HUES64 (cell line): ENCODE data around the gene PRKAA1. TPM values are rescaled to one million over a fixed set of nuclear protein-coding genes. Genes with fewer than 3 reads are reported as not detected.

Source experiments
- H3K27ac ChIP-seq: 2 replicates; pipeline ENCODE4 v1.7.0; 2013; ENCODE audit warnings: low read depth, low read length, inconsistent platforms
- H3K27me3 ChIP-seq: 2 replicates; pipeline ENCODE4 v1.6.1; 2013; ENCODE audit warnings: mild to moderate bottlenecking, low read length; ENCODE audit not compliant: insufficient read depth
- H3K36me3 ChIP-seq: 2 replicates; pipeline ENCODE4 v1.6.1; 2013; ENCODE audit warnings: mild to moderate bottlenecking, low read length; ENCODE audit not compliant: insufficient read depth
- H3K4me1 ChIP-seq: 2 replicates; pipeline ENCODE4 v1.6.1; 2013; ENCODE audit warnings: mild to moderate bottlenecking, low read length, moderate library complexity; ENCODE audit not compliant: insufficient read depth
- H3K4me3 ChIP-seq: 2 replicates; pipeline ENCODE4 v1.5.1; 2013; ENCODE audit warnings: mild to moderate bottlenecking, low read length, moderate library complexity
- H3K9ac ChIP-seq: 2 replicates; pipeline ENCODE4 v1.6.1; 2013; ENCODE audit warnings: mild to moderate bottlenecking, low read depth, low read length
- H3K9me3 ChIP-seq: 2 replicates; pipeline ENCODE4 v1.6.1; 2013; ENCODE audit warnings: low read depth, low read length; ENCODE audit not compliant: insufficient read depth
- WGBS: fragments of 150-250, 120-280 bp; methylation state at CpG from one replicate; pipeline ENCODE4 v1.1.7; 2013; ENCODE audit warnings: missing lambda C conversion rate; 5-methylcytosine and 5-hydroxymethylcytosine counted together
- polyA plus RNA-seq, 2 experiments: library from polyadenylated mRNA; stranded (reverse); fragments of 50-300 nt; gene quantifications; one replicate each; pipeline ENCODE4 v1.2.3, GENCODE V29; 2013

PRKAA1 gene
- 17.8 TPM for polyA plus RNA-seq (2013, experiment 1 of 2)
- 18.6 TPM for polyA plus RNA-seq (2013, experiment 2 of 2)

DNA sequence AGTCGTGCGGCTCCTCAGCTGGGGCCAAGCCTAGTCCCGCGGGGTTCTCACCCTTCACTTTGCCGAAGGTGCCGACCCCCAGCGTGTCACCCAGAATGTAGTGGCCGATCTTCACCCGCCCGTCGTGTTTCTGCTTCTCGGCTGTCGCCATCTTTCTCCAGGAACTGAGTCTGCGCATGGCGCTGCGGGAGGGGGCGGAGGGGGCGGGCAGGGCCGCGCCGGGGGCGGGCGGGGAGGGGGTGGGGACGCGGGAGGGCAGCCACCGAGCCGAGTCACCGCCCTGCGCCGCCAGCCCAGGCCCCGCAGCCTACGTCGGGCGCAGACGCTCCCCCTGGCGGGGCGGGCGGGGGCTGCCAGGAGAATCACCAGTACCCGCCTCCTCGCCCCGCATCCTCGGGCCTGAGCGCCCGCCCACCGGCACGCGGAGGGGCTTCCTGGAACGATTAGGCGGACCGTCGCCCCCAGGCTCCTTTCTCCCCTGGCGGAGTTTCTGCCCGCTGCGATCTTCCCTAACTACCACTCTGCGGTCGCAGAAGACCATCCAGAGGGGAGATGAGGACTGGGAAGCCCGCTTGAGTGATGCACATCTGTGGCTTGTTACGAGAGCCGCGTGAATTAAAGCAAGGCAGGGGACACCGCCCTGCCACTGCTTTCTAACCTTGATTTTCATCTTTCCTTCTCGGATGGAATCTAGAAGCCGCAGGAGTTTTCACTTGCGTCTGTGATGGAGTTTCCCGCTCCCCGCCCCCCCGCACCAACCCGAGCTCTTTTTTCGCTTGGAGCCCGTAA is at the start of gene PRKAA1:
Gene PRKAA1 (minus strand): TSS at position 363 of the 789 bp plus-strand sequence. CDS start 185 bp downstream, at position 178.
- under 1% methylated on average over 65 of the region's 70 CpGs for WGBS

DNA sequence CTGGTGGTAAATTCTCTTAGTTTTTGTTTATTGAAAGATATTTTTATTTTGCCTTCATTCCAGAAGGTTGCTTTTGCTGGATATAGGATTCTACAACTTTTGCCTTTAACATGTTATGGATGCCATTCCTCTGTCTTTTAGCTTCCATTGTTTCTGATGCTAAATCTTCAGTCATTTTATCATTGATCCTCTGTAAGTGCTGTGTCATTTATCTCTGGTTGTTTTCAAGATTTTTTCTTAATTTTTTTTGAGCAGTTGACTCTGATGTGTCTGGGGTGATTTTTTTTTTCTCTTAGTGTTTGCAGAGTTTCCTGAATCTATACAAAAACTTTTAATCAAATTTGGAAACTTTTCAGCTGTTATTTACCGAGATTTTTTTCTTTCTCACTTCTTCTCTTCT is 49.4 kb upstream of the PRKAA1 start:
- 100% methylated on average over 1 of the region's 1 CpG for WGBS
- Histone ChIP-seq H3K27me3 (no peaks in the 10 kb centered on the region), H3K36me3 (no peaks in the 10 kb centered on the region)

More for the DNA sequence above, at the start of gene PRKAA1:
- no peaks in the 10 kb centered on the region for H3K9me3 ChIP-seq
- no peaks in the 10 kb centered on the region for H3K27me3 ChIP-seq
- H3K4me3 ChIP-seq: peak within 1 kb of the TSS; percentile 99
- peak within 1 kb of the TSS; percentile 97 for H3K9ac ChIP-seq
- H3K4me1 ChIP-seq: peaks cover 23% of the 10 kb centered on the region
- peaks cover 4% of the 10 kb centered on the region; the same call in 1 of the 2 replicates for H3K36me3 ChIP-seq
- peak within 1 kb of the TSS; percentile 99 for H3K27ac ChIP-seq

GRCh38 chr5:40846371-40846770 is 48.2 kb upstream of the PRKAA1 start:
- H3K27ac ChIP-seq: no peak overlapping the region
- H3K9ac ChIP-seq: no peak overlapping the region
- no peaks in the 10 kb centered on the region for H3K36me3 ChIP-seq
- H3K9me3 ChIP-seq: no peaks in the 10 kb centered on the region
- H3K4me3 ChIP-seq: no peak overlapping the region
- H3K27me3 ChIP-seq: no peaks in the 10 kb centered on the region
- 88% methylated on average over 2 of the region's 2 CpGs for WGBS
- H3K4me1 ChIP-seq: peaks cover 5% of the 10 kb centered on the region

More for the DNA sequence above, 49.4 kb upstream of the PRKAA1 start:
- Histone ChIP-seq H3K4me1 (no peaks in the 10 kb centered on the region; the same call in 1 of the 2 replicates), H3K9ac (no peak overlapping the region), H3K9me3 (no peaks in the 10 kb centered on the region), H3K27ac (no peak overlapping the region), H3K4me3 (no peak overlapping the region)

GRCh38 chr5:40844565-40844964 is 46.4 kb upstream of the PRKAA1 start:
- H3K9ac ChIP-seq: no peak overlapping the region
- H3K4me3 ChIP-seq: no peak overlapping the region
- no peaks in the 10 kb centered on the region for H3K36me3 ChIP-seq
- no peaks in the 10 kb centered on the region for H3K9me3 ChIP-seq
- H3K27me3 ChIP-seq: no peaks in the 10 kb centered on the region
- H3K4me1 ChIP-seq: peaks cover 14% of the 10 kb centered on the region
- WGBS: 96% methylated on average over 4 of the region's 4 CpGs
- H3K27ac ChIP-seq: no peak overlapping the region

DNA sequence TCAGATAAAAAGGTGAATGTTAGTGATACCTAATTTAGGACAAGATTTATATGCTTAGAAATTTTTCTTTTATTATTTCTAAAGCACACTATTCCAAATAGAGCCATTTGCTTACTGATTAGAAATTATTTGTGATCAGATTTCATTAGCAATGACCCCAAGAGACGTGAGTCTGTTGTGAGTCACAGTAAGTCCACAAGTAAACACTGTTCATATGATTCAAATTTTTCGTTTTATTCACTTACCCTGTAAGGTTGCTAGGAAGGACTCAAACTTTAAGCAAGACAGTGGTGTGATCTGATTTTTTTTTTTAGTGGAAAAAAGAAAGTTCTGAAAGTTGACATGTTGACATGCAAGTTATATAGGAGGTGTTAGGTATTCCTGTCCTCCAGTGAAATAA is 44.2 kb upstream of the PRKAA1 start:
- Histone ChIP-seq H3K27me3 (no peaks in the 10 kb centered on the region), H3K4me1 (peaks cover 14% of the 10 kb centered on the region), H3K9ac (no peak overlapping the region), H3K27ac (no peak overlapping the region), H3K9me3 (no peaks in the 10 kb centered on the region), H3K36me3 (no peaks in the 10 kb centered on the region), H3K4me3 (no peak overlapping the region)
- 88% methylated on average over 2 of the region's 2 CpGs for WGBS

GRCh38 chr5:40841068-40841805 is 43.1 kb upstream of the PRKAA1 start, which contains the start of gene CARD6:
Gene CARD6, plus strand, starts transcription at chr5:40841367. Its CDS starts 16 bp downstream, at chr5:40841383.
- Histone ChIP-seq H3K9me3 (no peaks in the 10 kb centered on the region), H3K27ac (no peak within 1 kb of the TSS), H3K4me1 (peaks cover 16% of the 10 kb centered on the region), H3K36me3 (no peaks in the 10 kb centered on the region), H3K27me3 (no peaks in the 10 kb centered on the region), H3K9ac (peak within 1 kb of the TSS; percentile 55), H3K4me3 (peak within 1 kb of the TSS; percentile 39)
- 60% methylated on average over 9 of the region's 9 CpGs for WGBS

- H3K9ac ChIP-seq: no peak overlapping the region
- WGBS: 99% methylated on average over 6 of the region's 6 CpGs
Observed at GRCh38 chr5:40838086-40838485, 39.9 kb upstream of the PRKAA1 start.

DNA sequence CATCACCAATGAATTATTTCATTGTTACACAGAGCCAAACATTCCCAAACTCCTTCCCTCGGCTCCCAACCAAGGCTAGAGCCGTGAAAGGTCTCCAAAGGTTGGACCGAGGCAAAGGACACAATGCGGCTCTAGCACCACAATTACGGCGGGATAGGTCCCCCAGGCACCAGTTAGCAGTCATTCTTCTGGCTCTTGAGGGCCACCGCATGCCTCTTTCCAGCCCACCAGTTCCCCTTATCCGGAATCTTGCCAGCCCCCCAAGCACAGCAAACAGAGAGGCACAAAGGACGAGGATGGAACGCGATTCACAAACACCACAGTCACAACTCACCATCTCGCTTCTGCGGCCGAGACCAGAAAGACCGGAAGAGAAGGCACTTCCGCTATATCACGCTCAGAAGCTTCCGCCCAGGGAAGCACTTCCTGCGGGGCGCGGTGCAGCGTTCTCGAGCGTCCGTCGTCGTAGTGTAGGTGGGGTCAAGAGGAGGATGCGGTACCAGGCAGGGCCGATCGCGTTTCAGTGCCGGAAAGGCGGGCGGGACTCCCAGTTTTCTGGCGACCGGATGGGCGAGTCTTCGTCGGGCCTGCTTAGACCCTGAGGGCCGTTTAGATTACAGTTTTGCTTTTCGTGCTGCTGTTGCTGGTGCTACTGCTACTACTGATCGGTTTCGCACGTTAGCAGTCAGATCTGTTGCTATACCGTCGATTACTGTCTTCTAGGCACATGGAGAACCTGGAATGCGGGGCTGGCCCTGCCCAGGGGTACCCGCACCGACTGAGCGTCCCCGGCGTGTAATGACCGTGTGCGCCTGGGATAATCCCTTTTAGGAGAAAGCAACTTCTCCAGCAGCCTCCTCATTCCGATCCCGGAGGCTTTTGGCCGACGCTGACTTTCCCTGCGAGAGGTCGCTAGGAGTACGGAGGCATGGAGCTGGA is 36.9 kb upstream of the PRKAA1 start, which contains the start of gene RPL37:
Gene RPL37 (minus strand): TSS at position 374 of the 939 bp plus-strand sequence. CDS start 37 bp downstream, at position 337.
- peaks cover 47% of the 10 kb centered on the region for H3K36me3 ChIP-seq
- H3K9ac ChIP-seq: peak within 1 kb of the TSS; percentile 100
- WGBS: 2% methylated on average over 61 of the region's 61 CpGs
- H3K9me3 ChIP-seq: no peaks in the 10 kb centered on the region; the same call in 1 of the 2 replicates
- no peaks in the 10 kb centered on the region for H3K27me3 ChIP-seq
- peaks cover 23% of the 10 kb centered on the region for H3K4me1 ChIP-seq
- peak within 1 kb of the TSS; percentile 94 for H3K4me3 ChIP-seq
- peak within 1 kb of the TSS; percentile 93 for H3K27ac ChIP-seq

More at GRCh38 chr5:40838086-40838485, 39.9 kb upstream of the PRKAA1 start:
- H3K9me3 ChIP-seq: no peaks in the 10 kb centered on the region; the same call in 1 of the 2 replicates
- H3K4me1 ChIP-seq: peaks cover 25% of the 10 kb centered on the region
- no peaks in the 10 kb centered on the region for H3K27me3 ChIP-seq
- peaks cover 17% of the 10 kb centered on the region for H3K36me3 ChIP-seq
- no peak overlapping the region for H3K27ac ChIP-seq
- no peak overlapping the region for H3K4me3 ChIP-seq

GRCh38 chr5:40834391-40834848 is 36.2 kb upstream of the PRKAA1 start:
- Histone ChIP-seq H3K27ac (peak overlapping the region; percentile 88), H3K9me3 (no peaks in the 10 kb centered on the region; the same call in 1 of the 2 replicates), H3K4me3 (peak overlapping the region; percentile 94), H3K36me3 (peaks cover 54% of the 10 kb centered on the region), H3K9ac (peak overlapping the region; percentile 100), H3K27me3 (no peaks in the 10 kb centered on the region), H3K4me1 (peaks cover 23% of the 10 kb centered on the region)
- under 1% methylated on average over 21 of the region's 21 CpGs for WGBS

GRCh38 chr5:40833712-40834229 is 35.6 kb upstream of the PRKAA1 start:
- Histone ChIP-seq H3K9ac (peak overlapping the region; percentile 100), H3K27ac (peak overlapping the region; percentile 88), H3K4me3 (peak overlapping the region; percentile 94), H3K9me3 (no peaks in the 10 kb centered on the region; the same call in 1 of the 2 replicates), H3K27me3 (no peaks in the 10 kb centered on the region), H3K36me3 (peaks cover 60% of the 10 kb centered on the region), H3K4me1 (peaks cover 23% of the 10 kb centered on the region)
- 32% methylated on average over 13 of the region's 13 CpGs for WGBS
